ENCODE results near the gene PLCB1.

GRCh38 chr20:8633366-8633765, 501.3 kb downstream of the PLCB1 start:
- TF ChIP-seq, protein P1, sequence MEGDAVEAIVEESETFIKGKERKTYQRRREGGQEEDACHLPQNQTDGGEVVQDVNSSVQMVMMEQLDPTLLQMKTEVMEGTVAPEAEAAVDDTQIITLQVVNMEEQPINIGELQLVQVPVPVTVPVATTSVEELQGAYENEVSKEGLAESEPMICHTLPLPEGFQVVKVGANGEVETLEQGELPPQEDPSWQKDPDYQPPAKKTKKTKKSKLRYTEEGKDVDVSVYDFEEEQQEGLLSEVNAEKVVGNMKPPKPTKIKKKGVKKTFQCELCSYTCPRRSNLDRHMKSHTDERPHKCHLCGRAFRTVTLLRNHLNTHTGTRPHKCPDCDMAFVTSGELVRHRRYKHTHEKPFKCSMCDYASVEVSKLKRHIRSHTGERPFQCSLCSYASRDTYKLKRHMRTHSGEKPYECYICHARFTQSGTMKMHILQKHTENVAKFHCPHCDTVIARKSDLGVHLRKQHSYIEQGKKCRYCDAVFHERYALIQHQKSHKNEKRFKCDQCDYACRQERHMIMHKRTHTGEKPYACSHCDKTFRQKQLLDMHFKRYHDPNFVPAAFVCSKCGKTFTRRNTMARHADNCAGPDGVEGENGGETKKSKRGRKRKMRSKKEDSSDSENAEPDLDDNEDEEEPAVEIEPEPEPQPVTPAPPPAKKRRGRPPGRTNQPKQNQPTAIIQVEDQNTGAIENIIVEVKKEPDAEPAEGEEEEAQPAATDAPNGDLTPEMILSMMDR (IDR thresholded peaks at IDR 0.05): no peak
- TF ChIP-seq POLR2A (IDR thresholded peaks at IDR 0.05): no peak

All from Peyer's patch (tissue), 4 donors.